Prostate gland (tissue), 2 donors: ENCODE data around the gene ASB18.

Source experiments
- POLR2A ChIP-seq: fragments of 450-650 bp; IDR thresholded peaks from one replicate; pipeline ENCODE4 v1.6.1; 2016; ENCODE audit warnings: antibody characterized with exemption, mild to moderate bottlenecking
- POLR2AphosphoS5 ChIP-seq: sonication (generic); formaldehyde crosslinking; IDR thresholded peaks from one replicate; pipeline ENCODE4 v1.6.1; 2017; ENCODE audit warnings: antibody characterized with exemption
- TF ChIP-seq, protein P1 (sequence below), 4 experiments: fragments of 200-600 bp in 2 of 4; fragments of 450-650 bp in 2 of 4; sonication (generic) in 2 of 4; IDR thresholded peaks; 1 replicate in 3 of 4; 2 replicates in 1 of 4; pipeline ENCODE4 v1.5.1; 2016 to 2019; ENCODE audit warnings: antibody characterized with exemption in 4 of 4, mild to moderate bottlenecking in 2 of 4, moderate library complexity in 2 of 4

DNA sequence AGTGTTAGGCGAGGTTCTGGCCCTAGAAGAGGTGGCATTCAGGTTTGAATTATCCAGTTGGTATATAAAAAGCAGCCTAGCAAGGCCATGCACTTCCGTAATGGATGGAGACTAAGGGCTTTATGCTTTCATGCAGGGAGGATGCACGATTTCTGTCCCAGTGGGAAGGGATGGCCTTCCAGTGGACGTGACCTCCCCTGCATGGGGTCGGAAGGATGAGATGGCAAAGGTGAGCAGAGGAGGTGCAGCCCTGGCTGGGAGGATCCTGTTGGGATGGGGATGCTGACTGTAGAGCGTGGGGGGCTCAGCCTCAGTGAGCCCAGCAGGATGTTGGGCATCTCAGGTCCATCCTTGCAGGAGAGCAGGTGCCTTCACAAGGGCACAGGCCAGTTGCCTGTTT lies 4.8 kb downstream of the ASB18 start:
- TF ChIP-seq, protein P1, sequence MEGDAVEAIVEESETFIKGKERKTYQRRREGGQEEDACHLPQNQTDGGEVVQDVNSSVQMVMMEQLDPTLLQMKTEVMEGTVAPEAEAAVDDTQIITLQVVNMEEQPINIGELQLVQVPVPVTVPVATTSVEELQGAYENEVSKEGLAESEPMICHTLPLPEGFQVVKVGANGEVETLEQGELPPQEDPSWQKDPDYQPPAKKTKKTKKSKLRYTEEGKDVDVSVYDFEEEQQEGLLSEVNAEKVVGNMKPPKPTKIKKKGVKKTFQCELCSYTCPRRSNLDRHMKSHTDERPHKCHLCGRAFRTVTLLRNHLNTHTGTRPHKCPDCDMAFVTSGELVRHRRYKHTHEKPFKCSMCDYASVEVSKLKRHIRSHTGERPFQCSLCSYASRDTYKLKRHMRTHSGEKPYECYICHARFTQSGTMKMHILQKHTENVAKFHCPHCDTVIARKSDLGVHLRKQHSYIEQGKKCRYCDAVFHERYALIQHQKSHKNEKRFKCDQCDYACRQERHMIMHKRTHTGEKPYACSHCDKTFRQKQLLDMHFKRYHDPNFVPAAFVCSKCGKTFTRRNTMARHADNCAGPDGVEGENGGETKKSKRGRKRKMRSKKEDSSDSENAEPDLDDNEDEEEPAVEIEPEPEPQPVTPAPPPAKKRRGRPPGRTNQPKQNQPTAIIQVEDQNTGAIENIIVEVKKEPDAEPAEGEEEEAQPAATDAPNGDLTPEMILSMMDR (IDR thresholded peaks at IDR 0.05), result no peak
- TF ChIP-seq POLR2A, result no peak
- no peak for TF ChIP-seq POLR2AphosphoS5
